ENCODE measurements around the gene TCEA3.

TCEA3 gene

DNA sequence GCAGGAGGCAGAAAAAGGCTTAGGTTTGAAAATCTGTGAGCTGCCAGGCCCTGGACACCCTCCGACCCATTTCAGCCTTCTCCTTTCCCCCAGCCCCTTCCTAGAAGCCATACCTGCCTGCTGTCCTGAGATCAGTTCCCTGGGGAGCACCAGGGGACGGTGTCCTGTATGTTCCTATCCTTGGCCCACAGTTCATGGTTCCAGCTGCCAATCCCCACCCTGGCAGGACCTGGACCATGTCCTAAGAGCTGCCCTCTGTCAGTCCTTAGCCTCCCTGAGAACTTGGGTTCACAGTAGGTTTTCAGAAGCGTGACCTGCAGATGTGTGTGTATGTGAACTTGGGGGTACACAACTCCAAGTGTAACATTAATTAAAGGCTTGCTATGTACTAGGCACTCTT, 3.8 kb downstream of the TCEA3 start:
- no peak for TF ChIP-seq POLR2AphosphoS5 (IDR thresholded peaks at IDR 0.05; ENCODE audit: low read depth, low read length)
- no peak for TF ChIP-seq SIN3A (IDR thresholded peaks at IDR 0.05; ENCODE audit: borderline replicate concordance, insufficient read depth, low read length)

- TF ChIP-seq FOXP2 (optimal IDR thresholded peaks at IDR 0.05; ENCODE audit: borderline replicate concordance, extremely low read depth, extremely low read length, insufficient read depth): no peak
- TF ChIP-seq SIN3A (IDR thresholded peaks at IDR 0.05; ENCODE audit: borderline replicate concordance, insufficient read depth, low read length): no peak
- TF ChIP-seq, protein P1, sequence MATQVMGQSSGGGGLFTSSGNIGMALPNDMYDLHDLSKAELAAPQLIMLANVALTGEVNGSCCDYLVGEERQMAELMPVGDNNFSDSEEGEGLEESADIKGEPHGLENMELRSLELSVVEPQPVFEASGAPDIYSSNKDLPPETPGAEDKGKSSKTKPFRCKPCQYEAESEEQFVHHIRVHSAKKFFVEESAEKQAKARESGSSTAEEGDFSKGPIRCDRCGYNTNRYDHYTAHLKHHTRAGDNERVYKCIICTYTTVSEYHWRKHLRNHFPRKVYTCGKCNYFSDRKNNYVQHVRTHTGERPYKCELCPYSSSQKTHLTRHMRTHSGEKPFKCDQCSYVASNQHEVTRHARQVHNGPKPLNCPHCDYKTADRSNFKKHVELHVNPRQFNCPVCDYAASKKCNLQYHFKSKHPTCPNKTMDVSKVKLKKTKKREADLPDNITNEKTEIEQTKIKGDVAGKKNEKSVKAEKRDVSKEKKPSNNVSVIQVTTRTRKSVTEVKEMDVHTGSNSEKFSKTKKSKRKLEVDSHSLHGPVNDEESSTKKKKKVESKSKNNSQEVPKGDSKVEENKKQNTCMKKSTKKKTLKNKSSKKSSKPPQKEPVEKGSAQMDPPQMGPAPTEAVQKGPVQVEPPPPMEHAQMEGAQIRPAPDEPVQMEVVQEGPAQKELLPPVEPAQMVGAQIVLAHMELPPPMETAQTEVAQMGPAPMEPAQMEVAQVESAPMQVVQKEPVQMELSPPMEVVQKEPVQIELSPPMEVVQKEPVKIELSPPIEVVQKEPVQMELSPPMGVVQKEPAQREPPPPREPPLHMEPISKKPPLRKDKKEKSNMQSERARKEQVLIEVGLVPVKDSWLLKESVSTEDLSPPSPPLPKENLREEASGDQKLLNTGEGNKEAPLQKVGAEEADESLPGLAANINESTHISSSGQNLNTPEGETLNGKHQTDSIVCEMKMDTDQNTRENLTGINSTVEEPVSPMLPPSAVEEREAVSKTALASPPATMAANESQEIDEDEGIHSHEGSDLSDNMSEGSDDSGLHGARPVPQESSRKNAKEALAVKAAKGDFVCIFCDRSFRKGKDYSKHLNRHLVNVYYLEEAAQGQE (IDR thresholded peaks at IDR 0.05; ENCODE audit: insufficient read depth in 1 of 2, low read depth in 2 of 2, low read length in 2 of 2): no peak
- TF ChIP-seq POLR2AphosphoS5 (IDR thresholded peaks at IDR 0.05; ENCODE audit: low read depth, low read length): no peak
- TF ChIP-seq TAF1 (IDR thresholded peaks at IDR 0.05; ENCODE audit: borderline replicate concordance, insufficient read depth, low read length): no peak
Observed at GRCh38 chr1:23419180-23419579, 5.4 kb downstream of the TCEA3 start.

DNA sequence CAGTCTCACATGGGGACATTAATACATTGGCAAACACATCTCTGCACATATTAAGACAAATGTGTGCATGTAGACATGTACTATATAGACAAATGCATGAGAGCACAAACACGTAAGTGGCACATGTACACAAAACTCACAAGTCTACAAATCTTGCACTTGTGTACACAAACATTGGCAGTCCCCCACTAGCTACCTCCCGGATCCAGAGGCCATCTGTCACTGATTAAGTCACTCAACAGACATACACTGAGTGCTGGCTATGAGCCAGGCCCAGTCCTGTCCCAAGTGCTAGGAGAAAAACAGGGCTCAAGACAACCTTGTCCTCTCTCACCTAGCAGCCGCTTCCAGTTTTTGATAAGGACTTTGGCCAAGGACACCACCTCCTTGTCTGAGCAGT, 7.0 kb downstream of the TCEA3 start:
- TF ChIP-seq POLR2AphosphoS5 (IDR thresholded peaks at IDR 0.05; ENCODE audit: low read depth, low read length): 0 out of 2 replicates have a peak, but pooled peaks have one; percentile 17
- no peak for TF ChIP-seq FOXP2 (optimal IDR thresholded peaks at IDR 0.05; ENCODE audit: borderline replicate concordance, extremely low read depth, extremely low read length, insufficient read depth)
- TF ChIP-seq TAF1 (IDR thresholded peaks at IDR 0.05; ENCODE audit: borderline replicate concordance, insufficient read depth, low read length): no peak
- 0 out of 2 replicates have a peak, but pooled peaks have one; percentile 17 for TF ChIP-seq SIN3A (IDR thresholded peaks at IDR 0.05; ENCODE audit: borderline replicate concordance, insufficient read depth, low read length)
- TF ChIP-seq, protein P1 (IDR thresholded peaks at IDR 0.05; ENCODE audit: insufficient read depth in 1 of 2, low read depth in 2 of 2, low read length in 2 of 2): no peak

- TF ChIP-seq, protein P1 (IDR thresholded peaks at IDR 0.05; ENCODE audit: insufficient read depth in 1 of 2, low read depth in 2 of 2, low read length in 2 of 2): no peak
- TF ChIP-seq TAF1 (IDR thresholded peaks at IDR 0.05; ENCODE audit: borderline replicate concordance, insufficient read depth, low read length): no peak
- no peak for TF ChIP-seq FOXP2 (optimal IDR thresholded peaks at IDR 0.05; ENCODE audit: borderline replicate concordance, extremely low read depth, extremely low read length, insufficient read depth)
- no peak for TF ChIP-seq POLR2AphosphoS5 (IDR thresholded peaks at IDR 0.05; ENCODE audit: low read depth, low read length)
- no peak for TF ChIP-seq SIN3A (IDR thresholded peaks at IDR 0.05; ENCODE audit: borderline replicate concordance, insufficient read depth, low read length)
Observed at GRCh38 chr1:23416964-23417363, 7.6 kb downstream of the TCEA3 start.

DNA sequence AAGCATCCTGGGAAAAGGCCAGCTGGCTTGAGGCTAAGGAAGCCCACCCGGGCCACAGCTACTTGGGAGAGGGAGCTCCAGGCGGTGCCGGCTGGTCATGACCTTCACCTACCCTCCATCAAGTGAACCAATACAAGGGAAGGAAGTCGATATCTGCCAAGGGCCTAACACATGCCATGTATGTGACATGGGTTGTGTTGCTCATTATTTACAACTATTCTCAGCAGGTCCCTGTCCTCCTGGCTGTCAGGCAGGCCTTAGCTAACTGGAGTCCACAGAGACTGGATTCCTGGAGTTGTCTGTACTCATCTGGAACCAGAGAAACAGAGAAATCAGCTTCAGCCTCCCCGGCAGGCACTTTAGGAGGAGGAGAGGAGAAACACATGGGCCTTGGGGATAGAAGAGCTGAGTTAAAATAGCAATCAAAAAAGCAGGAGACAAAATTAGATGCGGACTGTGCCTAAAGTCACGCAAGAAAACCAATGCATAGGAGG, 15.7 kb downstream of the TCEA3 start:
- TF ChIP-seq TAF1 (IDR thresholded peaks at IDR 0.05; ENCODE audit: borderline replicate concordance, insufficient read depth, low read length) (no peak), SIN3A (IDR thresholded peaks at IDR 0.05; ENCODE audit: borderline replicate concordance, insufficient read depth, low read length) (no peak), FOXP2 (optimal IDR thresholded peaks at IDR 0.05; ENCODE audit: borderline replicate concordance, extremely low read depth, extremely low read length, insufficient read depth) (no peak), POLR2AphosphoS5 (IDR thresholded peaks at IDR 0.05; ENCODE audit: low read depth, low read length) (no peak)
- TF ChIP-seq, protein P1 (IDR thresholded peaks at IDR 0.05; ENCODE audit: insufficient read depth in 1 of 2, low read depth in 2 of 2, low read length in 2 of 2): no peak

Measured in PFSK-1 (cell line).